ENCODE data around the gene LAGE3.

DNA sequence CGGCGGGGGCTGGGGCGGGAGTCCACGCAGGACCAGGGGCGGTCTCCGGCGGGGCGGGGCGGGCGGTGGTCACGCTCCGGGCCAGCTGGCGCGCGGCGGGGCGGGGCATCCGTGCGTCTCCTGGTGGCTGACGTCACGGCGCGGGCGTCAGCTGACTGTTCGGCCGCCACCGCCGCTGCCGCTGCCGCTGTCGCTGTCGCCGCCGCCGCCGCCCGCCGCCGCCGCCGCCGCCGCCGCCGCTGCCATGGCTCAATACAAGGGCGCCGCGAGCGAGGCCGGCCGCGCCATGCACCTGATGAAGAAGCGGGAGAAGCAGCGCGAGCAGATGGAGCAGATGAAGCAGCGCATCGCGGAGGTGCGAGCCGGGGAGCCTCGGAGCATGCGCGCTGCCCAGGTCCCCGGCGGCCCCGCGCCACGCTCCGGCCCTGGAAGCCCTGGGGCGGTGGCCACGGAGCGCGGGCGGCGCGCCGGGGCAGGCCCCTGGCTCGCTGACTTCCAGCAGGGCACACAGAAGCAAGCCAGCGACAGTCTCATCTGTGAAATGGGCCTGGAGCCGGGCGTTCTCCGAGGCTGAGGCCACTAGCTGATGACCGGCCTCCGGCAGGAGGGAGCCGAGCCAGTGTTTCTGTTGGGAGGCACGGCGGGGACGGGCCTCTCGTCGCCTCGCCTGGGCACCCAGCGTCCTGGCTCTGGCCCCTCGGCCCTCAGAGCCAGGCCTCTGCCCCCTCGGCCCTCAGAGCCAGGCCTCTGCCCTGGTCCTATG lies 34.9 kb downstream of the LAGE3 start, which contains the start of gene FAM50A:
- TF ChIP-seq CTCF (IDR thresholded peaks at IDR 0.05) (peak in 2 of 6 experiments; percentile 10 to 23), POLR2A (IDR thresholded peaks at IDR 0.05) (peak; percentile 52 to 61)
